Measurements from ENCODE around the gene PHACTR2. TPM values are rescaled to one million over a fixed set of nuclear protein-coding genes. Genes with fewer than 3 reads are reported as not detected.

The PHACTR2 gene
- total RNA-seq, 2 donors from 2014 or later = 42.5 to 46.9 TPM

DNA sequence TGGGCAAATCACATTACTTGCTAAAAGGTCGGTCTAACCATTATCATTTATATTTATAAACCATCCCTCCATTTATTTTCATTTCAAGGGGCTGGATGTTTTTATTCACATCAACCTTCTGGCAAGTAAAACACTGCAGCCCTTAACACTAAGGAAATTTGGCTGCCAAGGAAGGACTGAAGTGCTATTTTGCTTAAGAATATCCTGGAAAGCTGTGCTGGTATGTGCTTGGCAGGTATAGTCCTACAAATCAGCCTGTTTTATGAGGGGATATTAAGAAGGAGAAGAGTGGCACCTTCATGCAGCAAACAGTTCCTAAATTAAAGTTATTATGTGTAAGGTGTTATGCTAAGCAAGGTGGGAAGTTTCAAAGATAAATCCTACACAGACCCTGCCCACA, 9.8 kb downstream of the PHACTR2 start:
- peaks cover 12% of the 10 kb centered on the region for H3K4me1 ChIP-seq
- no peak overlapping the region for H3K9ac ChIP-seq (ENCODE audit: low read depth in 2 of 2, low read length in 2 of 2)
- H3K36me3 ChIP-seq = no peaks in the 10 kb centered on the region
- H3K27me3 ChIP-seq = no peaks in the 10 kb centered on the region
- H3K9me3 ChIP-seq = no peaks in the 10 kb centered on the region
- no peak overlapping the region for H3K4me3 ChIP-seq
- no peak for DNase-seq
- TF ChIP-seq, protein P1, sequence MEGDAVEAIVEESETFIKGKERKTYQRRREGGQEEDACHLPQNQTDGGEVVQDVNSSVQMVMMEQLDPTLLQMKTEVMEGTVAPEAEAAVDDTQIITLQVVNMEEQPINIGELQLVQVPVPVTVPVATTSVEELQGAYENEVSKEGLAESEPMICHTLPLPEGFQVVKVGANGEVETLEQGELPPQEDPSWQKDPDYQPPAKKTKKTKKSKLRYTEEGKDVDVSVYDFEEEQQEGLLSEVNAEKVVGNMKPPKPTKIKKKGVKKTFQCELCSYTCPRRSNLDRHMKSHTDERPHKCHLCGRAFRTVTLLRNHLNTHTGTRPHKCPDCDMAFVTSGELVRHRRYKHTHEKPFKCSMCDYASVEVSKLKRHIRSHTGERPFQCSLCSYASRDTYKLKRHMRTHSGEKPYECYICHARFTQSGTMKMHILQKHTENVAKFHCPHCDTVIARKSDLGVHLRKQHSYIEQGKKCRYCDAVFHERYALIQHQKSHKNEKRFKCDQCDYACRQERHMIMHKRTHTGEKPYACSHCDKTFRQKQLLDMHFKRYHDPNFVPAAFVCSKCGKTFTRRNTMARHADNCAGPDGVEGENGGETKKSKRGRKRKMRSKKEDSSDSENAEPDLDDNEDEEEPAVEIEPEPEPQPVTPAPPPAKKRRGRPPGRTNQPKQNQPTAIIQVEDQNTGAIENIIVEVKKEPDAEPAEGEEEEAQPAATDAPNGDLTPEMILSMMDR (IDR thresholded peaks at IDR 0.05) = no peak
- H3K27ac ChIP-seq = no peak overlapping the region
- intact Hi-C loops (cut with DNase I) = no loop called here

DNA sequence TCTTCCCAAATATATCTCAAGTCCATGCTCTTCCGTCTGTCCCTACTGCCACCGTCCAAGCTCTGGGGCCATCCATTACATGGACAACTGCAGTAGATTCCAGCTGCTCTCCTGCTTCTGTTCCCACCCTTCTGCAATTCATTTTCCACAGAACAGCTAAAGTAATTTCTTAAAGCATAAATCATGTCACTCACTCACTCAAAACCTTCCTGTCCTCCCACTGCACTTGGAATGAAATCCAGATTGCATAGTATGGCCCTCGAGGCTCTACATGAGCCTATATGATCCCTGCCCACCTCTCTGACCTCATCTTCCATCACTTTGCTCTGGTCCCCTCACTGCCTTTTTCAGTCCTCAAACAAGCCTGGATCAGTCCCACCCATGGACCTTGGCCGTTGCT, 10.9 kb downstream of the PHACTR2 start:
- H3K27ac ChIP-seq = no peak overlapping the region
- H3K4me3 ChIP-seq = no peak overlapping the region
- no peak overlapping the region for H3K9ac ChIP-seq (ENCODE audit: low read depth in 2 of 2, low read length in 2 of 2)
- DNase-seq = no peak
- no peaks in the 10 kb centered on the region for H3K36me3 ChIP-seq
- H3K9me3 ChIP-seq = no peaks in the 10 kb centered on the region
- TF ChIP-seq, protein P1 (IDR thresholded peaks at IDR 0.05) = no peak
- H3K4me1 ChIP-seq = peaks cover 12% of the 10 kb centered on the region
- H3K27me3 ChIP-seq = no peaks in the 10 kb centered on the region
- intact Hi-C loops (cut with DNase I) = no loop called here

DNA sequence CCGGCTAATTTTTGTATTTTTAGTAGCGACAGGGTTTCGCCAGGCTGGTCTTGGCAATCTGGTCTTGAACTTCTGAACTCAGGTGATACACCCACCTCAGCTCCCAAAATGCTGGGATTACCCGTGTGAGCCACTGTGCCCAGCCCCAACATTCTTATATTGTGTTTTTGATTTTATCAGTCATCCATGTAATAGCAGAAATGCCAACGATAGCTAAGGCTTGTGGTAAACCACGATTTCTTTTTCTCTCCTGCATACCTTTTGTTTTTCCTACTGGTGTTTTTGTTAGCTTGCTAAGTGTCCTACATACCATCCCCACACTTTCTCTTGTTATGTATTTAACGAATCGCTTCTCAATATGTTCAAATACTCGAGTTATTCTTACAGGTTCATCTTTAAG, 12.1 kb downstream of the PHACTR2 start:
- no peaks in the 10 kb centered on the region for H3K9me3 ChIP-seq
- TF ChIP-seq, protein P1 (IDR thresholded peaks at IDR 0.05) = no peak
- DNase-seq = no peak
- no peak overlapping the region for H3K9ac ChIP-seq (ENCODE audit: low read depth in 2 of 2, low read length in 2 of 2)
- H3K4me1 ChIP-seq = peaks cover 12% of the 10 kb centered on the region
- no peaks in the 10 kb centered on the region for H3K36me3 ChIP-seq
- H3K4me3 ChIP-seq = no peak overlapping the region
- intact Hi-C loops (cut with DNase I) = no loop called here
- H3K27me3 ChIP-seq = no peaks in the 10 kb centered on the region
- no peak overlapping the region for H3K27ac ChIP-seq

DNA sequence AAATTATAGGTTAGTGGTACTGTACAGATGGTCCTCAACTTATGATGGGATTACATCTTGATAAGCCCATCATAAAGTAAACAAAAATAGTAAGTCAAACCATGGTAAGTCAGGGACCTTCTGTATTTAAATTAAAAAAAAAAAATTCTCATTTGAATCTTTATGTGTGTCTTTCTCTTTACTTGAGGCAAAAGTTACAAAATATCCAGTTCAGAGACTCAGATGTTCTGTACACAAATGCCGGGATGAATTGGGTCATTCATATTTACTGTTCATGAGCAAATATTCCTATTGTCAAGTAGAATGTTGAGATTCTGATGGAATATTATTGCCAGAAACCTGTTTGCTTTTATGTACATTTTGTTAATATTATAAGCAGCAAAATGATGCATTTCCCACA, 13.4 kb downstream of the PHACTR2 start:
- Histone ChIP-seq H3K4me1 (peaks cover 20% of the 10 kb centered on the region), H3K9ac (ENCODE audit: low read depth in 2 of 2, low read length in 2 of 2) (no peak overlapping the region), H3K27ac (no peak overlapping the region), H3K4me3 (no peak overlapping the region), H3K9me3 (no peaks in the 10 kb centered on the region), H3K27me3 (no peaks in the 10 kb centered on the region), H3K36me3 (no peaks in the 10 kb centered on the region)
- DNase-seq = no peak
- intact Hi-C loops (cut with DNase I) = no loop called here
- TF ChIP-seq, protein P1 (IDR thresholded peaks at IDR 0.05) = no peak

DNA sequence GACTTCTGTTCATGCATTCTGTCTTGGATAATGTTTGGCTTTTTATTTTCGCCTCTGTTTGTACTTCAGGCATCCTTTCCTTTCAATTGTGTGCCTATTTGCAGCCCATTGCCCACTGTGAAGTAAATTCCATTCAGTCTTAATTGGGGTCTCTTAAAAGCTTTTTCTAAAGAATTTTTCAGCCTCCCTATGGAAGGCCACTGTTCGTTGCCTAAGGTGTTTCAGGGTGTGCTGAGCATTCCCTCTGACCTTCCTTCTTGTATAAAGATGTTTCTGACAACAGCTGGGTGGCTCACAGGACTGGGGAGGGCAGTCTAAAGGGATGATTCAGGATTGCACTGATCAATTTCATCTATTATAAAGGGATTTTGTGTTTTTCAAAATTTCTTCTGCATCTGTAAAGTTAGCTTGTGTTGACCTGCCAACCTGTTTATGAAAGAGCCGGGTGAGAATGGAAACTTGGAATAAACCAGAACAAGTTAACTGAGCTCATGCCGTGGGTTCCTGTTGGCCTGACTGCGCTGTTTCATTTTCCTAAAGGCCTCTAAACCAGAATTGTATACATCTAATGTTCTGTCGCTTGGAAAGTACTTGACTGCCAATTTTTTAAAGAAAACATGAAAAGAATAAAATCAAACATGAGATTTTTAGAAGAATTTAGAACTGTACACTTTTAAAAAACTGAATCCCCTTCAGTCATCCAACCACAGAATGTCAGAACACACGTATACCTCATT, 14.3 kb downstream of the PHACTR2 start:
- no peaks in the 10 kb centered on the region for H3K36me3 ChIP-seq
- no peak overlapping the region for H3K27ac ChIP-seq
- H3K9me3 ChIP-seq = no peaks in the 10 kb centered on the region
- no peaks in the 10 kb centered on the region for H3K27me3 ChIP-seq
- intact Hi-C loops (cut with DNase I) = no loop called here
- no peak for DNase-seq
- peaks cover 14% of the 10 kb centered on the region for H3K4me1 ChIP-seq
- H3K4me3 ChIP-seq = no peak overlapping the region
- TF ChIP-seq, protein P1 (IDR thresholded peaks at IDR 0.05) = no peak
- H3K9ac ChIP-seq (ENCODE audit: low read depth in 2 of 2, low read length in 2 of 2) = no peak overlapping the region
